Measurements from ENCODE around the gene RUNX1.
"Not testable (repeated sequence)": the region's sequence is repeated elsewhere in the genome, so short reads cannot be mapped to it uniquely, and the experiment has no call there.

Gene RUNX1

GRCh38 chr21:34999397-34999941 is 49.6 kb downstream of the RUNX1 start:
- DNase-seq (ENCODE audit: low read depth), result no peak
- TF ChIP-seq CTCF (IDR thresholded peaks at IDR 0.05; ENCODE audit: low read depth, low read length, missing control alignments), result no peak
- H3K4me3 ChIP-seq (ENCODE audit: low read depth, low read length), result no peak overlapping the region
- in situ Hi-C loops (cut with HindIII; ENCODE audit: low sequenced_read_pairs), result no loop called here

- no peak overlapping the region for H3K4me3 ChIP-seq (ENCODE audit: low read depth, low read length)
- in situ Hi-C loops (cut with HindIII; ENCODE audit: low sequenced_read_pairs), result no loop called here
- no peak for TF ChIP-seq CTCF (IDR thresholded peaks at IDR 0.05; ENCODE audit: low read depth, low read length, missing control alignments)
- no peak for DNase-seq (ENCODE audit: low read depth)
These were observed 50.9 kb downstream of the RUNX1 start for GRCh38 chr21:34998176-34998575.

- no peak overlapping the region for H3K4me3 ChIP-seq (ENCODE audit: low read depth, low read length)
- no peak for TF ChIP-seq CTCF (IDR thresholded peaks at IDR 0.05; ENCODE audit: low read depth, low read length, missing control alignments)
- in situ Hi-C loops (cut with HindIII; ENCODE audit: low sequenced_read_pairs), result no loop called here
- DNase-seq (ENCODE audit: low read depth), result no peak
These were observed 51.8 kb downstream of the RUNX1 start for GRCh38 chr21:34997294-34997693.

- TF ChIP-seq CTCF (IDR thresholded peaks at IDR 0.05; ENCODE audit: low read depth, low read length, missing control alignments), result no peak
- in situ Hi-C loops (cut with HindIII; ENCODE audit: low sequenced_read_pairs), result no loop called here
- no peak for DNase-seq (ENCODE audit: low read depth)
- no peak overlapping the region for H3K4me3 ChIP-seq (ENCODE audit: low read depth, low read length)
These were observed 52.6 kb downstream of the RUNX1 start for GRCh38 chr21:34996304-34997101.

- no peak overlapping the region for H3K4me3 ChIP-seq (ENCODE audit: low read depth, low read length)
- no peak for DNase-seq (ENCODE audit: low read depth)
- no peak for TF ChIP-seq CTCF (IDR thresholded peaks at IDR 0.05; ENCODE audit: low read depth, low read length, missing control alignments)
- in situ Hi-C loops (cut with HindIII; ENCODE audit: low sequenced_read_pairs), result no loop called here
These were observed 53.2 kb downstream of the RUNX1 start for GRCh38 chr21:34995979-34996303.

- in situ Hi-C loops (cut with HindIII; ENCODE audit: low sequenced_read_pairs), result no loop called here
- no peak for DNase-seq (ENCODE audit: low read depth)
- no peak overlapping the region for H3K4me3 ChIP-seq (ENCODE audit: low read depth, low read length)
- TF ChIP-seq CTCF (IDR thresholded peaks at IDR 0.05; ENCODE audit: low read depth, low read length, missing control alignments), result no peak
These were observed 54.1 kb downstream of the RUNX1 start for GRCh38 chr21:34994766-34995631.

GRCh38 chr21:34993521-34993921 is 55.6 kb downstream of the RUNX1 start:
- H3K4me3 ChIP-seq (ENCODE audit: low read depth, low read length); DNase-seq (ENCODE audit: low read depth); in situ Hi-C loops (cut with HindIII; ENCODE audit: low sequenced_read_pairs): not testable (repeated sequence)
